HepG2 (cell line): ENCODE measurements around the gene KMT2E.

Experiments used
- FOXA1 ChIP-seq, 2 experiments: fragments of 450-650 bp in 1 of 2; sonication (generic) in 1 of 2; formaldehyde crosslinking in 1 of 2; IDR thresholded peaks; 2 replicates each; pipeline versions ENCODE4 v1.4.0 to v1.6.1; 2016 to 2020; ENCODE audit warnings: missing genetic modification reagents in 1 of 2
- FOXJ3 ChIP-seq: sonication (generic); formaldehyde crosslinking; IDR thresholded peaks from 2 replicates; pipeline ENCODE4 v1.4.0; 2020; ENCODE audit warnings: missing genetic modification reagents, mild to moderate bottlenecking, borderline replicate concordance
- SPEN ChIP-seq: sonication (generic); formaldehyde crosslinking; IDR thresholded peaks from 2 replicates; pipeline ENCODE4 v1.5.1; 2020; ENCODE audit warnings: low read depth, mild to moderate bottlenecking, missing genetic modification reagents
- TMF1 ChIP-seq: sonication (generic); formaldehyde crosslinking; IDR thresholded peaks from 2 replicates; pipeline ENCODE4 v1.8.1; 2022; ENCODE audit warnings: low read depth, missing genetic modification reagents
- ZNF446 ChIP-seq: sonication (generic); formaldehyde crosslinking; IDR thresholded peaks from 2 replicates; pipeline ENCODE4 v1.5.0; 2020; ENCODE audit warnings: mild to moderate bottlenecking, missing genetic modification reagents

DNA sequence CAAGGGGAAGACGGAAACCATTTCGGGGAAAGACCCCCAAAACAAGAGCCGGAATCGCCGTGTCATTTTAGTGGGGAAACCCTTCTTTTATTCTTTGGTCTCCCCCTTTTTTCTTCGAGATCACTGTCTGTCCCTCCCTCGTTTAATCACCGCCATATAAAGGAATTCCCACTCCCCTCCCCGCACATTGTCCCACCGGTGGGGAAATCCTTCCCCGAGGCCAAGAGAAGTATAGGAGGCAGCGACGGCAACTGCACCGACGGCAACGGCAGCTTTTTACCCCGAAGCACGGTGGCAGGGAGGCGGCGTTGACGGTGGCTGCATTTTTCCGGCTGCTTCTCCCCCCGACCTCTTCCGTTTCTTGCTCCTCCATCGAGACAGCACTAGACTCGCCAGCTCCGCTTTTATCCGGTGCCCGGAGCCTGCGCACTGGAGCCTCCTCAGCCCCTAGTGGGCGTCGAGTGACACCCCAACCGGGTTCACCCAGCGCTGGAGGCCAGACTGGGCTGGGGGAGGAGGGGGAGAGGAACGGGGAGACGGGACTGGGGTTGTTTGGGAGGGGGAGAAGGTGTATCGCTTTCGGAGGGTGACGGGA lies 687 bp upstream of the KMT2E start:
- TF ChIP-seq SPEN (CRISPR knock-in tag) (no peak), TMF1 (CRISPR knock-in tag) (no peak), FOXJ3 (CRISPR knock-in tag) (no peak), ZNF446 (CRISPR knock-in tag) (no peak), FOXA1 (IDR thresholded peaks at IDR 0.05) (no peak), FOXA1 (CRISPR knock-in tag; IDR thresholded peaks at IDR 0.05) (no peak)
